HEK293 (cell line): ENCODE results near the gene DYDC1.

ENCODE experiments used
- CTCF ChIP-seq: fragments of 450-650 bp; formaldehyde crosslinking; IDR thresholded peaks from 2 replicates; pipeline ENCODE4 v1.5.1; 2016; ENCODE audit warnings: missing biosample characterization, missing genetic modification characterization
- FEZF1 ChIP-seq: fragments of 450-650 bp; formaldehyde crosslinking; IDR thresholded peaks from 2 replicates; pipeline ENCODE4 v1.5.1; 2016; ENCODE audit warnings: missing biosample characterization, missing genetic modification characterization
- MEIS1 ChIP-seq: sonication (generic); formaldehyde crosslinking; IDR thresholded peaks from 2 replicates; pipeline ENCODE4 v1.8.1; 2022; ENCODE audit warnings: missing genetic modification reagents, mild to moderate bottlenecking, borderline replicate concordance
- REST ChIP-seq: fragments of 450-650 bp; formaldehyde crosslinking; IDR thresholded peaks from 2 replicates; pipeline ENCODE4 v1.5.1; 2016; ENCODE audit warnings: missing biosample characterization, missing genetic modification characterization
- SP2 ChIP-seq: fragments of 450-650 bp; formaldehyde crosslinking; IDR thresholded peaks from 2 replicates; pipeline ENCODE4 v1.5.1; 2016; ENCODE audit warnings: missing biosample characterization, missing genetic modification characterization
- SP7 ChIP-seq: fragments of 450-650 bp; formaldehyde crosslinking; IDR thresholded peaks from 2 replicates; pipeline ENCODE4 v1.5.1; 2016; ENCODE audit warnings: missing biosample characterization, missing genetic modification characterization
- TCF7L2 ChIP-seq: IDR thresholded peaks from 2 replicates; pipeline ENCODE4 v1.6.1; 2011; ENCODE audit warnings: low read depth, mild to moderate bottlenecking, inconsistent platforms, low read length, moderate library complexity, borderline replicate concordance
- YY1 ChIP-seq: fragments of 450-650 bp; formaldehyde crosslinking; IDR thresholded peaks from 2 replicates; pipeline ENCODE4 v1.5.1; 2018; ENCODE audit warnings: missing biosample characterization, missing genetic modification characterization
- ZNF404 ChIP-seq: fragments of 450-650 bp; formaldehyde crosslinking; IDR thresholded peaks from 2 replicates; pipeline ENCODE4 v1.5.1; 2017; ENCODE audit warnings: missing biosample characterization, missing genetic modification characterization
- ZNF596 ChIP-seq: fragments of 450-650 bp; IDR thresholded peaks from 2 replicates; pipeline ENCODE4 v1.5.0; 2018; ENCODE audit warnings: missing biosample characterization, mild to moderate bottlenecking, missing genetic modification characterization, moderate library complexity
- ZNF792 ChIP-seq: fragments of 450-650 bp; formaldehyde crosslinking; IDR thresholded peaks from 2 replicates; pipeline ENCODE4 v1.5.1; 2016; ENCODE audit warnings: missing biosample characterization, missing genetic modification characterization
- ZSCAN18 ChIP-seq: fragments of 450-650 bp; formaldehyde crosslinking; IDR thresholded peaks from 2 replicates; pipeline ENCODE4 v1.5.1; 2016; ENCODE audit warnings: missing biosample characterization, missing genetic modification characterization

- no peak for TF ChIP-seq ZSCAN18 (tag by site-specific recombination)
- no peak for TF ChIP-seq FEZF1 (tag by site-specific recombination)
- TF ChIP-seq SP7 (tag by site-specific recombination): no peak
- TF ChIP-seq REST (tag by site-specific recombination): no peak
- no peak for TF ChIP-seq ZNF792 (tag by site-specific recombination)
- no peak for TF ChIP-seq MEIS1 (CRISPR knock-in tag)
- no peak for TF ChIP-seq CTCF (tag by site-specific recombination)
- no peak for TF ChIP-seq ZNF404 (tag by site-specific recombination)
- no peak for TF ChIP-seq ZNF596
- TF ChIP-seq SP2: no peak
- no peak for TF ChIP-seq YY1 (tag by site-specific recombination)
- TF ChIP-seq TCF7L2: no peak
These were observed 6.3 kb downstream of the DYDC1 start for GRCh38 chr10:80350251-80350650.
